Suprapubic skin (tissue), 3 donors: Measurements from ENCODE around the gene FRMD4A.

Source experiments
- POLR2A ChIP-seq, 2 donors: fragments of 450-650 bp; IDR thresholded peaks; one replicate each; pipeline ENCODE4 v1.6.1; 2017; ENCODE audit warnings: antibody characterized with exemption in 2 of 2, mild to moderate bottlenecking in 2 of 2, moderate library complexity in 2 of 2
- TF ChIP-seq, protein P1 (sequence below), 2 donors: fragments of 200-600 bp in 1 of 2; fragments of 450-650 bp in 1 of 2; sonication (generic) in 1 of 2; IDR thresholded peaks; one replicate each; pipeline ENCODE4 v1.5.1; 2016 to 2019; ENCODE audit warnings: antibody characterized with exemption in 2 of 2, mild to moderate bottlenecking in 1 of 2, moderate library complexity in 1 of 2

DNA sequence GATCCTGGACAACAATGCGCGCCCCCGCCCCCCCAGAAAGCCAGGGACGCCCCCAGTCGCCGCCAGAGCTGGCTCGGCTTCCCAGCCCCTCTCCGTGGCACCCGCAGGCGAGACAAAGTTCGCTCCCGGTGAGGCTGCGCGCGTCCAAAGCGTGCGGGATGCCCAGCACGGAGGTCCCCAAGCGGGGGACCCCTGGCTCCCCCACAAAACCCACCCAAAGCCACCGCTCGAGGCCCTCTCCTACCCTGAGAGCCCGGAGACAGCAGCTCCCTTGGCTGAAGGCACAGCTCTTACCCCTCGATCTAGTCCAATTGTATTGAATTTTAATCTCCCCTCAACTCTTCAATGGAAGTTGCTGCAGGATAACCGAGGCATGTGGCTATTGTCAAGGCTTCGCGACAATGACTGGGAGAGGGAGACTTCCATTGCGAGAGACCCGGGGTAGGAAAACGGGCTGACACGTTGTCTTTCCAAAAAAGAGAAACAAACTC, 438.7 kb downstream of the FRMD4A start:
- TF ChIP-seq, protein P1, sequence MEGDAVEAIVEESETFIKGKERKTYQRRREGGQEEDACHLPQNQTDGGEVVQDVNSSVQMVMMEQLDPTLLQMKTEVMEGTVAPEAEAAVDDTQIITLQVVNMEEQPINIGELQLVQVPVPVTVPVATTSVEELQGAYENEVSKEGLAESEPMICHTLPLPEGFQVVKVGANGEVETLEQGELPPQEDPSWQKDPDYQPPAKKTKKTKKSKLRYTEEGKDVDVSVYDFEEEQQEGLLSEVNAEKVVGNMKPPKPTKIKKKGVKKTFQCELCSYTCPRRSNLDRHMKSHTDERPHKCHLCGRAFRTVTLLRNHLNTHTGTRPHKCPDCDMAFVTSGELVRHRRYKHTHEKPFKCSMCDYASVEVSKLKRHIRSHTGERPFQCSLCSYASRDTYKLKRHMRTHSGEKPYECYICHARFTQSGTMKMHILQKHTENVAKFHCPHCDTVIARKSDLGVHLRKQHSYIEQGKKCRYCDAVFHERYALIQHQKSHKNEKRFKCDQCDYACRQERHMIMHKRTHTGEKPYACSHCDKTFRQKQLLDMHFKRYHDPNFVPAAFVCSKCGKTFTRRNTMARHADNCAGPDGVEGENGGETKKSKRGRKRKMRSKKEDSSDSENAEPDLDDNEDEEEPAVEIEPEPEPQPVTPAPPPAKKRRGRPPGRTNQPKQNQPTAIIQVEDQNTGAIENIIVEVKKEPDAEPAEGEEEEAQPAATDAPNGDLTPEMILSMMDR (IDR thresholded peaks at IDR 0.05) = no peak
- TF ChIP-seq POLR2A (IDR thresholded peaks at IDR 0.05) = no peak
